HepG2 (cell line): ENCODE measurements around the gene TAS2R13. TPM values are rescaled to one million over a fixed set of nuclear protein-coding genes. Genes with fewer than 3 reads are reported as not detected.

Experiments used
- ATF4 ChIP-seq, 2 experiments: fragments of 450-650 bp in 1 of 2; sonication (generic) in 1 of 2; formaldehyde crosslinking; IDR thresholded peaks; 2 replicates each; pipeline versions ENCODE4 v1.5.0 to v1.8.0; 2020 to 2022; ENCODE audit warnings: mild to moderate bottlenecking in 1 of 2, missing genetic modification reagents in 1 of 2
- DR1 ChIP-seq: sonication (generic); formaldehyde crosslinking; IDR thresholded peaks from 2 replicates; pipeline ENCODE4 v1.8.0; 2021; ENCODE audit warnings: mild to moderate bottlenecking, missing genetic modification reagents, inconsistent platforms
- E2F5 ChIP-seq: sonication (generic); formaldehyde crosslinking; conservative IDR thresholded peaks from 2 replicates; pipeline ENCODE4 v1.4.0; 2020; ENCODE audit warnings: missing genetic modification reagents
- FOXM1 ChIP-seq: sonication (generic); formaldehyde crosslinking; IDR thresholded peaks from 2 replicates; pipeline ENCODE4 v1.5.0; 2020; ENCODE audit warnings: missing genetic modification reagents
- HNRNPUL1 ChIP-seq: fragments of 200-400 bp; formaldehyde crosslinking; IDR thresholded peaks from 2 replicates; pipeline ENCODE4 v1.6.1; 2017; ENCODE audit warnings: low read depth, mild to moderate bottlenecking, low read length, moderate library complexity
- KDM5B ChIP-seq: sonication (generic); formaldehyde crosslinking; IDR thresholded peaks from 2 replicates; pipeline ENCODE4 v1.4.0; 2020; ENCODE audit warnings: missing genetic modification reagents, mild to moderate bottlenecking, borderline replicate concordance
- MTF1 ChIP-seq: sonication (generic); formaldehyde crosslinking; IDR thresholded peaks from 2 replicates; pipeline ENCODE4 v1.5.0; 2020; ENCODE audit warnings: missing genetic modification reagents
- NFE2 ChIP-seq: sonication (generic); formaldehyde crosslinking; IDR thresholded peaks from 2 replicates; pipeline ENCODE4 v1.4.0; 2020; ENCODE audit warnings: missing genetic modification reagents
- PBX3 ChIP-seq: sonication (generic); formaldehyde crosslinking; IDR thresholded peaks from 2 replicates; pipeline ENCODE4 v1.8.1; 2023; ENCODE audit warnings: missing genetic modification reagents, inconsistent platforms, borderline replicate concordance
- PRMT3 ChIP-seq: sonication (generic); formaldehyde crosslinking; IDR thresholded peaks from 2 replicates; pipeline ENCODE4 v1.8.1; 2022; ENCODE audit warnings: low read depth, mild to moderate bottlenecking, moderate library complexity, missing genetic modification reagents, borderline replicate concordance
- RCOR2 ChIP-seq: IDR thresholded peaks from 2 replicates; pipeline ENCODE4 v1.6.1; 2016; ENCODE audit warnings: missing biosample characterization, missing genetic modification reagents
- RFXANK ChIP-seq: IDR thresholded peaks from 2 replicates; pipeline ENCODE4 v1.6.1; 2016
- SSRP1 ChIP-seq: IDR thresholded peaks from 2 replicates; pipeline ENCODE4 v1.6.1; 2016; ENCODE audit warnings: control low read depth
- TERF1 ChIP-seq: sonication (generic); formaldehyde crosslinking; IDR thresholded peaks from 2 replicates; pipeline ENCODE4 v1.8.0; 2022; ENCODE audit warnings: mild to moderate bottlenecking, missing genetic modification reagents, moderate library complexity
- ZNF362 ChIP-seq: sonication (generic); formaldehyde crosslinking; IDR thresholded peaks from 2 replicates; pipeline ENCODE4 v1.4.0; 2020; ENCODE audit warnings: missing genetic modification reagents, mild to moderate bottlenecking, borderline replicate concordance
- ZNF513 ChIP-seq: sonication (generic); formaldehyde crosslinking; conservative IDR thresholded peaks from 2 replicates; pipeline ENCODE4 v1.5.0; 2020; ENCODE audit warnings: missing genetic modification reagents
- ZNF577 ChIP-seq: sonication (generic); formaldehyde crosslinking; IDR thresholded peaks from 2 replicates; pipeline ENCODE4 v1.4.0; 2020; ENCODE audit warnings: mild to moderate bottlenecking, low read depth, missing genetic modification reagents, borderline replicate concordance
- ZNF607 ChIP-seq: sonication (generic); formaldehyde crosslinking; IDR thresholded peaks from 2 replicates; pipeline ENCODE4 v1.5.1; 2020; ENCODE audit warnings: missing genetic modification reagents, mild to moderate bottlenecking, borderline replicate concordance
- ZNF644 ChIP-seq: IDR thresholded peaks from 2 replicates; pipeline ENCODE4 v1.6.1; 2016; ENCODE audit warnings: low read depth
- ZNF674 ChIP-seq: sonication (generic); formaldehyde crosslinking; IDR thresholded peaks from 2 replicates; pipeline ENCODE4 v1.5.0; 2020; ENCODE audit warnings: low read depth, mild to moderate bottlenecking, missing genetic modification reagents
- ZNF770 ChIP-seq: sonication (generic); formaldehyde crosslinking; IDR thresholded peaks from 2 replicates; pipeline ENCODE4 v1.5.0; 2020; ENCODE audit warnings: mild to moderate bottlenecking, missing genetic modification reagents
- ZNF780A ChIP-seq: sonication (generic); formaldehyde crosslinking; IDR thresholded peaks from 2 replicates; pipeline ENCODE4 v1.8.0; 2022; ENCODE audit warnings: mild to moderate bottlenecking, missing genetic modification reagents, moderate library complexity
- polyA plus RNA-seq, 8 experiments: library from polyadenylated mRNA; depleted of rRNA in 3 of 8; stranded (reverse) in 7 of 8; unstranded in 1 of 8; fragments of >200 nt; fragmentation: Illumina TruSeq in 4 of 8; extraction: Trizol in 4 of 8; gene quantifications; 2 replicates each; pipeline versions ENCODE4 v1.2.1 to v1.2.3, GENCODE V29; 2011 to 2016; ENCODE audit warnings: low read depth in 4 of 8, missing spikeins in 1 of 8, mixed read lengths in 1 of 8; ENCODE audit not compliant: insufficient read depth in 1 of 8
- total RNA-seq, 5 experiments: library from RNA; depleted of rRNA; stranded (reverse); fragments of >200 nt; fragmentation: Illumina TruSeq; extraction: Trizol; gene quantifications; 2 replicates each; pipeline ENCODE4 v1.2.3, GENCODE V29; 2016; ENCODE audit warnings: low read depth in 1 of 5

The TAS2R13 gene
- total and polyA plus RNA-seq, 2 of the 13 experiments (the other 11 are each of a cell fraction or from before 2014, with no cell fraction given): 0.33 to 1.3 TPM

- TF ChIP-seq ZNF770 (0 out of 2 replicates have a peak, but pooled peaks have one; percentile 34), FOXM1 (CRISPR knock-in tag) (no peak), ATF4 (CRISPR knock-in tag; IDR thresholded peaks at IDR 0.05) (peak in 1 of 2 experiments; percentile 88; a peak in 2 of 4 replicates), E2F5 (no peak), DR1 (no peak), RCOR2 (CRISPR knock-in tag) (peak; percentile 90), ZNF780A (CRISPR knock-in tag) (0 out of 2 replicates have a peak, but pooled peaks have one; percentile 38), ZNF644 (peak; percentile 100), PBX3 (CRISPR knock-in tag) (no peak), TERF1 (CRISPR knock-in tag) (no peak), ZNF607 (peak; percentile 59; the same call in 1 of the 2 replicates), KDM5B (CRISPR knock-in tag) (no peak), NFE2 (CRISPR knock-in tag) (no peak), SSRP1 (CRISPR knock-in tag) (no peak), ZNF577 (CRISPR knock-in tag) (no peak), RFXANK (CRISPR knock-in tag) (peak; percentile 55; the same call in 1 of the 2 replicates), ZNF362 (peak; percentile 95), PRMT3 (CRISPR knock-in tag) (no peak), ZNF674 (no peak), MTF1 (no peak), HNRNPUL1 (no peak), ZNF513 (CRISPR knock-in tag) (no peak)
Measured at GRCh38 chr12:10891937-10892336, 17.4 kb downstream of the TAS2R13 start (continued).
